HG03175 (cell line): ENCODE measurements around the gene SIGLEC7.

Experiments
- ATAC-seq: cut with Tn5 transposase; IDR thresholded peaks from one replicate; pipeline ENCODE4 v1.9.1; 2021; ENCODE audit warnings: mild to moderate bottlenecking, moderate library complexity; ENCODE audit not compliant: unreplicated experiment

Gene SIGLEC7

DNA sequence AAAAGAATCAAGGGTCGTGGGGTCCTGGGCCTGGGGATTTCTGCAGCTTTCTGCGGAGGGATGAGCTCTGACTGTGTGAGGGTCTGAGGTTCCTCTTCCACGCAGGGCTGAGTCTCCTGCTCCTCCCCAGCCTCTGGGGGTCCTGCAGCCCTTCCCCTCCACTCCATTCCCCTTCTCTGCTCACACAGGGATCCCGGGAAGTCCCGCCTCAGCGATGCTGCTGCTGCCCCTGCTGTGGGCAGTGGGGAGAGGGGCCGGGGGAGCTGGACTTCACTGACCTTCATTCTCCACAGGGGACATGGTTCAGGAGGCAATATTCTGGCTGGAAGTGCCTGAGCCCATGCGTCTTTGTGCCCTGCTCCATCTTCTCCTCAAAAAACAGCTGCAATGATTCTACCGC is 56.5 kb downstream of the SIGLEC7 start:
- ATAC-seq = no peak

DNA sequence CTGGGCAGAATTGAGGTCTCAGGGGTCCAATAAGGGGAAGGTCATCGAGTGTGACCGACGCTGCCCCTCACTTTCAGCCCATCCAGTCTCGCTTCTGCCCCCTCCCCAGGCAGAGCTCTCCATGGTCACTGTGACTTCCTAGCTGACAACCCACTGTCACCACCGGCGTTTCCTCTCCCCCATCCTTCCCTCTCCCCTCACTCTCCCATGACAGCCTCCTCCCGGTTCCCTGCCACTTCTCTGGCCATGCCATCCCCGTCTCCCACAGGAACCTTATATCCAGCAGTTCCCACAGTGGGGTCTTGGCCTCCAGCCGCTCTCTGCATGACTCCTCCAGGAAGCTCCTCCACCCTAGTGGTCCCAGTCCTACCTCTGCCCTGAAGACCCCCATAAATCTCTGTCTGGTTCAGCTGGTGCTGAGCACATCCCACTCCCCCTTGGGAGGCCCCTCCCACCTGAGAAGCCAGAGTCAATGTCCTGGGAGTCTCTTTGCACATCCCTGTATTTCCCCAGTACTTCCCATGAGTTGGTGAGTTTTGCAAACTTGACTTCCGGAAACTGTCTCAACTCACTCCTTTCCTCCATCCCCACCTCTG is 58.1 kb downstream of the SIGLEC7 start:
- ATAC-seq = no peak

DNA sequence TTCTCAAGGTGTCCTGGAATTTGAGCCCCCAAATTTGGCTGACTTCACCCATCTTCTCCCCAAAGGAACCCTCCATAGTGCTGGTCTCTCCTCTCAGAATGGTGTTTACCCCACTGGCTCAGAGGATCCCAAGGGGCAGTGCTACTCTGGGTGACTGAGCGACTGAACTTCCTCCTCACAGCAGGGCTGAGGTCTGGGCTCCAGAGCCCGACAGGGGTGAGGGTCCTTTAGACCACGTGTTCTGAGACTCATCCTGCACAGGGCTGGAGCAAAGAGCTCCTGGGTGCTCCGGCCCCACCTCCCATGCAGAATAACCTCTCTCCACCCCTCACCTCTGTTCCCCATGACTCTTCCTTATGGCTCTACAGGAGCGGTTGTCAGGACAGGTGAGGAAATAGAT is 59.6 kb downstream of the SIGLEC7 start:
- ATAC-seq = no peak
